Activated CD4-positive, CD25-positive, alpha-beta regulatory T cell treated with anti-CD3 and anti-CD28 coated beads, Interleukin-2, amount 50 U/mL, for 24 hours (primary cell): Measurements from ENCODE around the gene TCP10L.
"Not testable (repeated sequence)": the region's sequence is repeated elsewhere in the genome, so short reads cannot be mapped to it uniquely, and the experiment has no call there.

ENCODE experiments used
- ATAC-seq, 2 donors: fragments of 150-1000 bp; cut with Tn5 transposase; one replicate each; pipeline ENCODE4 v1.10.0; 2021; ENCODE audit warnings: mild to moderate bottlenecking in 1 of 2, moderate library complexity in 1 of 2

Gene TCP10L

DNA sequence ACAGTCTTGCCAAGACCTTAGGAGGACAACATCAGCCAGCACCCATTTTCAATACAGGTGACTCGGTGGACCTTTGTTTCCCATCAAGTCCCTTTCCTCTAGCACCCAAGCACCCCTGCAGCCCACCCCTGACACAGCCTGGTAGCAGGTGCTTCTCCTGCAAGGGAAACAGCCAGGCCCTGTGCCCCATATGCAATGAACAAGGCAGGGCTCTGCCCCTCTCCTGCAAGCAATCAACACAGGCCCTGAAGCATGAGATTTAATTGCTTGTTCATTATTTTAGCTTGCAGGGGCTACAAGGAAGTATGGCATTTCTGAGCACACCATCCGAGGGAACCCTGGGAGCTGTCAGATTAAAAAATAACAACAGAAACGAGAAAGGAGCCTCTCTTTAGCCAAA is 35.4 kb downstream of the TCP10L start:
- no peak for ATAC-seq

DNA sequence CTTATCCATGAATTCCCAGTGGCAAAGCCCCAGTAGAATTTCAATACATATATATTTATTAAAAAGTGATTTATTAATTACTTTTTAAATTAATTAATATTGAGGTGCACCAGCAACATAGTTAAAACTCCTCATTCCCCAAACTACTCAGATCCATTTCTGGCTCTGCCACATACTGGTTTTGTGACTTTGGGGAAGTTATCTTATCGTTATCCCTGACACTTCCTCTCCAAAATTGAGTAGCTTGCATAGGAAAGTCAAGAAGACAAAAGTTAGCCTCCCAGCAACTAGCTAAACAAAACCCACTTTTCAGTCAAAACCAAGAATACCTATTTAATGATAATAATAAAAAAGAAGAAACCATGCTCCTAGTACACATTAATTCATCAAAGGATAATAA is 35.9 kb downstream of the TCP10L start:
- no peak for ATAC-seq

DNA sequence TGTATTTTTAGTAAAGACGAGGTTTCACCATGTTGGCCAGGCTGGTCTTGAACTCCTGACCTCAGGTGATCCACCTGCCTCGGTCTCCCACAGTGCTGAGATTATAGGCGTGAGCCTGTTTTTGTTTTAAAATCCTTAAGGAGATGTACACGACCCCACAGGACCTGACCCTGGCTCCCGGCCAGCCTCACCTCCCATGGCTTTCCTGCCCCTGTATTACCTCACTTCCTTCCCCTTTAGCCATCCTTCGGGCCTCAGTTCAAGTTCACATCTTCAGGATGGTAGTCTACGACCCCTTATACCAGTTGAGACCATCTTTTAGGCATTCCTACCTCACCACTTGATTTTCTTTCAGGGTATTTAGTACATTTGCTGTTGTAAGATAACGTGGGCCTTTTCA is 36.3 kb downstream of the TCP10L start:
- no peak for ATAC-seq

DNA sequence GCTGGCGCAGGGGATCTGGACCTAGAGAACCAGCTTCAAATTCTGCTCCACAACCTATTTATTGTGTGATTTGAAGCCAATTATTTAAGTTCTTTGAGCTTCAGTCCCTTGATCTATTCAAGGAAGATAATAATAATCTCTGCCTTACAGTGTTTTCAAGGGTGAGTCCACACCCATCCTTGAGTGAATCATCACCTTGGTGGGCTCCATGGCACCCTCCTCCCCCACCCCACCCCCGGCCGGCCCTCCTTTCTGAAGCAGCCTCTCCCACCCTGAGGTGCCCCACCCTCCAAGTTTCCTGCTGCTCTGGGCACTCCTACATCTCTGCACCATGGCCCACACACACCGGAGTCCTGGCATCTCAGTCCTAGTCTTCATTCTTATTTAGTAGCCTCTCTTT is 38.3 kb downstream of the TCP10L start:
- ATAC-seq: no peak

DNA sequence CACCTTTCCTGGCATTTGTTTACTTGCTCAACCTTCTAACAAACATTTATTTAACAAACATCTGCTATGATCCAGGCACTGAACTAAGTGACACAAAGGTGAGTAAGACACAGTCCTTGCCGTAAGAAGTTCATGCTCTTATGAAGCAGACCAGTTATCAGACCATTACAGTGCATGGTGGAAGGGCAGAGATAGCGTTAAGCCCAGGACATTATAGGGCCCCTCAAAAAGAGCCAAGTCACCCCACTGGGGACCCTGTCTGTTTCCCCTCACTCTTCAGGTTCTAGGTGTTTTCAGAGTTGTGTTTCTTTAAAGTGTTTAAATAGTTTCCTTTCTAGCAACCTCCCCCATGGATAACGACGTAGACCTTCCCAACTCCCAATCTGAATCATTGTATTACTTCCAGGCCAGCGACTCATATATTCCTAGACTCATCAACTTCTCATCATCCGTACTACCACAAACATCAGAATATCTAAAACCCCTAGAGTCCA is 39.3 kb downstream of the TCP10L start:
- no peak for ATAC-seq

DNA sequence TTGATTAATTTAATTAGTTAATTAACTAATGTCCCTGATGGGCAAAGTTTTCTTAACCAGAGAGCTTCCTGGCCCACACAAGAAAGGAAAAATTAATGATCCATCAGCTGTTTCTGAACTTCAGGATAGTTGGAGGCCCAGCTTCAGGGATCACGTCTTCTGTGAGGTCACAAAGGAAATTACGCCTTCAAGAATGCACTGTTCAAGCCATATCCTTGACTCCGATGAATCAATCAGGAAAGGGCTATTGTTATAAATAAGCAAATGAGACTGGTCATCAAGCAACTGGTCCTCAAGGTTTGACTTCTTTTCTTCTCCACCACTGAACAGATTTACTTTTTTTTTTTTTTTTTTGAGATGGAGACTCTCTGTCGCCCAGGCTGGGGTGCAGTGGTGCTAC is 40.6 kb downstream of the TCP10L start:
- no peak for ATAC-seq

DNA sequence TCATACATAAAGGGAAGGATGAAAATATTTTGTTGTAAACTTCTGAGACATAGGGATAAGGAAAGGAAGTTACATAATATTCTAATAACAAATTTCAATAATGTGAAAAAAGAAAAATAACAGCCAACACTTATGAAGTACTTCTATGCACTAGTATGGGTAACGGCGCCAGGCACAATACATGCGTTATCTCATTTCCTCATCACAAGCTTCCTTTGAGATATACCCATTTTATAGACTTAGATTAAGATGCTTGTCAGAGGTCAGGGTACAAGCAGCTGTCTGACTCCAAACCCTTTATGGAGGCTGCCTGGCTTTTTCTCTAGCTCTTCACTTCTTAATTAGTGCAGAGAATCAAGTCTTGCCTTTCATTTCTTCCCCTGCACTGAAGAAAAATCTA is 41.3 kb downstream of the TCP10L start:
- ATAC-seq: no peak

DNA sequence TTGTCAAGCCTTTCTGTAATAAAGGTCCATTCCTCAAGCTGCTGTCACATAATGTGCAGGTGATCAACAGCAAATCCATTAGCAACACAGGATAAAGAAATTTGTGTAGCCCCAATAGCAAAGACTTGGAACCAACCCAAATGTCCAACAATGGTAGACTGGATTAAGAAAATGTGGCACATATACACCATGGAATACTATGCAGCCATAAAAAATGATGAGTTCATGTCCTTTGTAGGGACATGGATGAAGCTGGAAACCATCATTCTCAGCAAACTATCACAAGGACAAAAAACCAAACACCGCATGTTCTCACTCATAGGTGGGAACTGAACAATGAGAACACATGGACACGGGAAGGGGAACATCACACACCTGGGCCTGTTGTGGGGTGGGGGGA is 42.3 kb downstream of the TCP10L start:
- not testable (repeated sequence) for ATAC-seq

DNA sequence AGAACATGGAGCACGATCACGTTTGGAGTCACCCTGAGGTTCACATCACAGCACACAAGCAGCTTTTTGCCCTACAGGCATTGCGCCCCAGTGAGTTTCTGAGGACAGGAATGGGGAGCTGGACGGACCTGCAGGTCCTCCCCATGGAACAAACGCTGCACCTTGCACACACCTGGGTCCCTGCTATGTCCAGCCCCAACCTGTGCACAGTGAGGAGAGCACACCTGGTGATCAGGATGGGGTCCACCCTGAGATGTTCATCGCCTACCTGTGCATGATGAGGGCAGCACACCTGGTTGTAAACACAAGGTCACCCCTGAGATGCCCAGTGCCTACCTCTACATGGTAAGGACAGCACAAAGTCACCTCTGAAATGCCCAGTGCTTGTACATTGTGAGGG is 45.9 kb downstream of the TCP10L start:
- no peak for ATAC-seq

DNA sequence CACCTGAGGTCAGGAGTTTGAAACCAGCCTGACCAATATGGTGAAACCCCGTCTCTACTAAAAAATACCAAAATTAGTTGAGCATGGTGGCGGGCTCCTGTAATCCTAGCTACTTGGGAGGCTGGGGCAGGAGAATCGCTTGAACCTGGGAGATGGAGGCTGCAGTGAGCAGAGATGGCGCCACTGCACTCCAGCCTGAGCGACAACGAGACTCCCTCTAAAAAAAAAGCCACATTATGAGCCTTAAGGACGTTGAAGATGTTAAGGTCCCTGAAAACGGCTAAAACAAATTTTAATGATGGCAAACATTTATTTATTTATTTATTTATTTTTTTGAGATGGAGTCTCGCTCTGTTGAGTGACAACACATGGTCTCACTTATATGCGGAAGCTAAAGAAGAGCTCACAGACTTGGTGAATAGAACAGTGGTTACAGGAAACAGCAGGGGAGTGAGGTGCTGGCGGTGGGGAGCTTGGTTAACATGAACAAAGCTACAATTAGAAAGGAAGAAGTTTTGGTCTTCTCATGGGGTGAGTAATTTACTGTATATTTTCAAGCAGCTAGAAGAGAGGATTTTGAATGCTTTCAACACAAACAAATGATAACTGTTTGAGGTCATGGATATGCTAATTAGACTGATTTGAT is 47.1 kb downstream of the TCP10L start:
- peak in 1 of 2 donors; percentile 38 for ATAC-seq

DNA sequence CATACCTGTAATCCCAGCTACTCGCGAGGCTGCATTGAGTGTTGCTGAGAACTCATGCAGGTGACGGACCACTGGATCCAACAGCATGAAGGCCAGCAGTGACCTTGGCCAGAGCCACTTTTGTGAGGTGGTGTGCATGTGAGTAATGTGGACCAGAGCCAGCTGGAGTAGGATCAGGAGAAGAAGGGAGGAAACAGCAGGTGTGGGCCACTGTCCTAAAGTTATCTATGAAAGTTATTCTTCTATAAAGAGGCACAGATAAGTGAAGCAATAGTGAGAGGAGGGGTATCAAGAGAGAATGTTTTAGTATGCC is 47.8 kb downstream of the TCP10L start:
- no peak for ATAC-seq

DNA sequence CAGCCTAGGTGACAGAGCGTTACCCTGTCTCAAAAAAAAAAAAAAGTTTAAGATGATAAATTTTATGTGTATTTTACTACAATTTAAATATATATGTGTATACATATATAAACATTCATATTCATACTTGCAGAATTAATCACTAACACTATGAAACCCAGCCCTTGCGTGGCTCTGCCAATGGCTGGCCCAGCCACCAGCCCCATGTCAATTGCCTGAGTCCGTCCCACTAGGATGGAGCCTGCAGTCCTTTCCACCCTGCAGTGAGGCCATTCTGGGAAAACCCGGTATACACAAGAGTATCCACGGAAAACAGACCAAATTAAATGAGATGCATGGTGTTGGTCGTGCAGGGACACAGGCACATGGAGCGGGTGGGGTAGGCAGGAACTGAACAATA is 49.7 kb downstream of the TCP10L start:
- peak in 1 of 2 donors; percentile 24 for ATAC-seq

DNA sequence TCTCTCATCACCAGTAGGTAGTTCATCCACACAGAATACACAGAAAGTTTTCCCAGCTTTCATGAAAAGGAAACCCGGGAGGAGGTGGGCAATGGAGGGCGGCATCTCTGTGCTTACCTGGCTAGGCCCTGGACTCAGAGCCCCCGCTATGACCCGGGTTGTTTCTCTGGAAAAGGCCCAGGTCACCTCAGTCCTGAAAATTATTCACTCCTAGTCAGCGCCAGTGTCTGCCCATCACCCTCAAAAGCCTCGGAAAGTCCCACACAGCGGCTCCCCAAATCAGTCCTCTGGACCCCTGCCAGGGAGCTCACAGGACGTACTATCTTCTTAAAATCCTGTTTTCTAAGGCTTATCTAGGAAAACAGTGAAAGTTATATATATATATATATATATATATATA is 51.2 kb downstream of the TCP10L start:
- no peak for ATAC-seq

DNA sequence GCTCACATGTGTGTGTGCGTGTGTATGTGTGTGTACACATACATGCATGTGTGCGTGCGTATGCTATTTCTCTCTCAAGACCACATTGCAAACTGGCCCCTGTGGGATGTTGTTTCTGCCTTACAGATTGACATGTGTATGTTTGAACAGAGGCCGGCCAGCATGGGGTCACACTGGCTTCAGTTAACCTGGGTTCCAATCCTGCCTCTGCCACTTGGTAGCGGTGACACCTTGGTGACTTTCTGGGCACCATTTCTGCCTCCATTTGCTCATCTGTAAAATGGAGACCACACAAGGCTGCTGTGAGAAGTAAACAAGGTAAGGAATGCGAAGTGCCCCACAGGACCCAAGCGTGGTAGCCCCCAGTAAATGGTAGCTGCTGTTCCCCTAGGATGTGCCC is 51.7 kb downstream of the TCP10L start:
- ATAC-seq: no peak

DNA sequence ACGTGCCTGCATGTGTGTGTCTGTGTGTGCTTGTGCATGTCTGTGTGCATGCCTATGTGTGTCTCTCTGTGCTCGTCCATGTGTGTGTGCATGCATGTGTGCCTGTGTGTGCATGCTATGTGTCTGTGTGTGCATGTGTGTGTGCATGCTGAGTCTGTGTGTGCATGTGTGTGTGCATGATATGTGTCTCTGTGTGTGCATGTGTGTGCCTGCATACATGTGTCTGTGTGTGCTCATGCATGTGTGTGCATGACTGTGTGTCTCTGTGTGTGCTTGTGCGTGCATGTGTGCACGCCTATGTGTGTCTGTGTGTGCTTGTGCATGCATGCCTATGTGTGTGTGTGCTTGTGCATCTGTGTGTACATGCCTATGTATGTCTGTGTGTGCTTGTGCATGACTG is 52.3 kb downstream of the TCP10L start:
- no peak for ATAC-seq

DNA sequence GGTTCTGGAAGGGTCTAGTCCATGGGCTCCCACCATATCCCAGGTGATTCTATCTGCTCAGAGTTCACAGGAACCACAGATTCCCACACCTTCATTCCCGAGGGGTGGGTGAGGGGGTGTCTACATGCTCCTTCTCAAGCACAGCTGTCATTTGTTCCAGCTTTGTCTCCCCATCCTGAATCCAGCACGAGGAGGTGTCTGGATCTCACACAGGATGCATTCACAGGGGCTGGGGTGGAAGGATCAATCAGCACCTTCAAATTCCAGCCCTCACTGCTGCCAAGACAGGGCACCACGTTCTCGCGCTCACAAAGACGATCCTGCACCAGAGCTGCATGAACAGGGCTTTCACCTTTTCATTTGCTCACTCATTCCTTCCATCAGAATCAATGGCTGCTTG is 52.7 kb downstream of the TCP10L start:
- no peak for ATAC-seq

DNA sequence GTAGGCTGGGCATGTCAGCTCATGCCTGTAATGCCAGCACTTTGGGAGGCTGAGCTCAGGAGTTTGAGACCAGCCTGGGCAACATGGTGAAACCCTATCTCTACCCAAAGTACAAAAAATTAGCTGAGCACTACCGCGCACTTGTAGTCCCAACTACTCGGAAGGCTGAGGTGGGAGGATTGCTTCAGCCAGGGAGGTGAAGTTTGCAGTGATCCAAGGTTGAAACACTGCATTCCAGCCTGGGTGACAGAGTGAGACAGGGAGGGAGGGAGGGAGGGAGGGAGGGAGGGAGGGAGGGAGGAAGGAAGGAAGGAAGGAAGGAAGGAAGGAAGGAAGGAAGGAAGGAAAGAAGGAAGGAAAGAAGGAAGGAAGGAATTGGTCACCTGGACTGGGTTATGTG is 53.8 kb downstream of the TCP10L start:
- not testable (repeated sequence) for ATAC-seq

DNA sequence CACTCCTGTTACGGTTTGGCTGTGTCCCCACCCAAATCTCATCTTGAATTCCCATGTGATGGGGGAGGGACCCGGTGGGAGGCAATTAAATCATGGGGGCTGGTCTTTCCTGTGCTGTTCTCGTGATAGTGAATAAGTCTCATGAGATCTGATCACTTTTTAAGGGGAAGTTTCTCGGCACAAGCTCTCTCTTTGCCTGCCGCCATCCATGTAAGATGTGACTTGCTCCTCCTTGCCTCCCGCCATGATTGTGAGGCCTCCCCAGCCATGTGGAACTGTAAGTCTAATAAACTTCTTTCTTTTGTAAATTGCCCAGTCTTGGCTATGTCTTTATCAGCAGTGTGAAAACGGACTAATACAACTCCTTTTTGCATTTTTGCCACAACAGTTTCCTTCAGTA is 54.5 kb downstream of the TCP10L start:
- not testable (repeated sequence) for ATAC-seq

DNA sequence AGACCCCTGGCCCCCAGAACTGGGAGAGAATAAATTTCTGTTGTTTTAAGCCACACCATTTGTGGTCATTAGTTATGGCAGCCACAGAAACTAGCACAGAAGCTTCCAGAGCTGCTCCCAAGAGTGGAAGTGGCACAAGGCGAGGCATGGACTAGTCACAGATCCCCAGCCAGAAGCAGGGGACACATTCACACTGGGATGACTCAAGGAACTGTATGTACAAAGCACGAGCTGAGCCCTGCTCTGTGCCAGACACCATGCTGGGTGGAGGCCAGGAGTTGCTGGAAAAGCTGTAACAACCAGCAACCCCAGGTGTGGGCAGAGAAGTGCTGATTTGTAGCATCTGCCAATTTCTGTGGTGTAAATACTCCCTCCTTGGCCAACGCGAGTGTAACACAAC is 55.6 kb downstream of the TCP10L start:
- no peak for ATAC-seq

DNA sequence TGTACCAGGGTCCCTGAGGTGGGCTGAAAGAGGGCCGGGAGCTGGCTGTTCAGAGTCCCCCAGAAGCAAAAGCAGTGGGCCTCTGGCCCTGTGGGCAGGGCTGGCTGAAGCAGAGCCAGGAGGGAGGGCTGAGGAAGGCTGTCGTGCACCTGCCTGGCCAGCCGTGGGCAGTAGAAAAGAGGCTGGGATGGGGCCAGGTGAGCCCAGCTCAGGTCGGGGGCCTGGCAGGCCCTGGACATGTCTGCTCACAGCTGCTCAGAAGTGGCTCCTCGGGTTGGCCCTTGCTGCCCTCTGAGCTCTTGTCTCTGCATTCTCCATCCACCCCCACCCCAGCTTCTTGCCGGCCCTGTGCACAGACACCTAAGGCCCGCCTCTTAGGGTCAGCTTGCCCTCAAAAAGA is 60.0 kb downstream of the TCP10L start:
- no peak for ATAC-seq

DNA sequence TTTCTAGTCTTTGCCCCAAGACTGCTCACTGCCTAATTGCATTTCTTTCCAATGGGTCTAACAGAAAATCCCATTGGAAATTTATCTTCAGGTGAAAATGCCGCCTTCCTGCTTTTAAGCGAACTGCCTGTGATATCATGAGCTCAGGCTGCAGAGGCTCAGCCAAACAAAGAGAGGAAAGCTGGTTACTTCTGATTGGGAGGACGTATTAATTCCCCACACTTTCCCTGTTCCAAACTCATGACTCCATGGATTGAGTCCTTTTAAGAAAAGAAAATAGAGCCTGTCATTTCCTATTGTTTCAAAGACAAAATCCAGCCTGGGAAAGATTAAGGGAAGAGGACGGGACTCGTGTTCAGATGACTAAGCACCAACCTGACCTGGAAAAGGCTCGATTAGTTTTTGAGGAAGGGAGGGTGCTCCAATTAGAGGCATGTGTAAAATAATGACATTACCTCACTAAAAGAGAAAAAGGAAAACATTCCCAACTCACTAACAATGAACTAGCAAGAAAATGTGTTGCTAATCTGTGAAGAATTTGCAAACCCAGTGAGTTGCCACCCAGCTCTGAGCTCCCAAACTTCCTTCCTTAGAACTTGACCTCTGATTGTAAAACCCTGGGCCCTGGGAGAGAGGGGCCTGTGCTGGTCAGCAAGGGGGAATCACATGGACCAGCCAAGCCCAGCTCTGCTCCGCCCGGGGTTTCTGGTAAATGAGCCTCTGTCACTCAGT is 61.2 kb downstream of the TCP10L start:
- ATAC-seq: no peak
